Activated naive CD8-positive, alpha-beta T cell treated with anti-CD3 and anti-CD28 coated beads, Interleukin-2, amount 50 U/mL, for 24 hours (primary cell): Measurements from ENCODE around the gene LIPA.

Experiments used
- ATAC-seq: fragments of 150-1000 bp; cut with Tn5 transposase; one replicate; pipeline ENCODE4 v1.10.0; 2021
- DNase-seq: peaks from one replicate; pipeline ENCODE4 v3.0.0; 2021
- H3K27ac Mint-ChIP-seq: one replicate; pipeline ENCODE4 v1.8.0; 2021; ENCODE audit warnings: mild to moderate bottlenecking, mixed read lengths
- H3K27me3 Mint-ChIP-seq: one replicate; pipeline ENCODE4 v1.8.0; 2021; ENCODE audit warnings: mixed read lengths
- H3K36me3 Mint-ChIP-seq: one replicate; pipeline ENCODE4 v1.8.0; 2021; ENCODE audit warnings: low read depth, mixed read lengths
- H3K4me1 Mint-ChIP-seq: one replicate; pipeline ENCODE4 v1.8.0; 2021; ENCODE audit warnings: mixed read lengths
- H3K4me3 Mint-ChIP-seq: one replicate; pipeline ENCODE4 v1.8.0; 2021; ENCODE audit warnings: mild to moderate bottlenecking, moderate library complexity, mixed read lengths
- H3K9me3 Mint-ChIP-seq: one replicate; pipeline ENCODE4 v1.8.0; 2021; ENCODE audit warnings: mixed read lengths

LIPA gene

DNA sequence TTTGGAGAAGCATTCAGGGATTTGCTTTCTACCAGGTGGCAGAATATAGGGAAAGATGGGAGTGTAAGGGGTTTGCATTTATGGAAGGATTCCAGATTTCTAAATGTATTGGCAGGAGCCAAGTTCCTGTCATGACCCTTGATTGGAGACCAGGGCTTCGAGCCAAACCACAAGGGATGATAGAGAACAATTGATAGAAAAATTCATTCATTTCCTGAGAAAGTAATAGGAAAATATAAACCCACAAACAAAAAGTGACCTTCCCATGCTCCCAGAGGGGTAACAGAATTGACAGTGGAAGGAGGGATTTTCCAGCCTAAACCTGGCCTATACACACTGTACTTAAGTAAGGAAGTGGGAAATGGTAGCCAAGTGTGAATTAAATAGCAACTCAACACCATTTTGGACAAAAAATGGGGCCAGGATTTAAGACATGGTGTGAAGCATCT is 27.9 kb upstream of the LIPA start:
- Mint-ChIP-seq H3K4me3 (no peak overlapping the region), H3K4me1 (no peaks in the 10 kb centered on the region), H3K9me3 (no peaks in the 10 kb centered on the region), H3K36me3 (no peaks in the 10 kb centered on the region), H3K27me3 (no peaks in the 10 kb centered on the region), H3K27ac (no peak overlapping the region)
- ATAC-seq (no peak), DNase-seq (no peak)

DNA sequence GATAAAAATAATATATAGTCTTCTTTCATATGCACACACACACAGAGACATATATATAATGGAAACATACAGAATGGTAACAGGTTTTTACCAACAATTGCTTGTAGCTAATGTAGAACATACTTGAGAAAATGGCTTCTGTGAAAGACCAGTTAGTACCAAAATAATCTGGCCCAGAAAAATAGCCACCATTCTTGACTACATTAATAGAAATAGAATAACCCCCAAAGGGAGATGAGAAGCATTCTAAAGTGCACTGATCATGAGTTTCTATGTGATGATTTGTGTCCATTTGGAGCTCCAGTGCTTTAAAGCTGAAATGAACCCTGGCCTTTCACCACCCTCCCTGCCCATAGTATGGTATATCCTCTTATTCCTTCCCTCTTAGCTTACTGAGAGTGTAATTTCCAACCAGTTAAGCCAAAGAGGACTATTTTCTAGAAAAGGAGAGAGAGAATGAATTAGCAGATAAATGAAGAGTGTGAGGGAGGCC is 27.4 kb upstream of the LIPA start:
- H3K36me3 Mint-ChIP-seq: no peaks in the 10 kb centered on the region
- DNase-seq: no peak
- no peaks in the 10 kb centered on the region for H3K9me3 Mint-ChIP-seq
- H3K27ac Mint-ChIP-seq: no peak overlapping the region
- no peaks in the 10 kb centered on the region for H3K4me1 Mint-ChIP-seq
- H3K27me3 Mint-ChIP-seq: no peaks in the 10 kb centered on the region
- no peak overlapping the region for H3K4me3 Mint-ChIP-seq
- no peak for ATAC-seq

DNA sequence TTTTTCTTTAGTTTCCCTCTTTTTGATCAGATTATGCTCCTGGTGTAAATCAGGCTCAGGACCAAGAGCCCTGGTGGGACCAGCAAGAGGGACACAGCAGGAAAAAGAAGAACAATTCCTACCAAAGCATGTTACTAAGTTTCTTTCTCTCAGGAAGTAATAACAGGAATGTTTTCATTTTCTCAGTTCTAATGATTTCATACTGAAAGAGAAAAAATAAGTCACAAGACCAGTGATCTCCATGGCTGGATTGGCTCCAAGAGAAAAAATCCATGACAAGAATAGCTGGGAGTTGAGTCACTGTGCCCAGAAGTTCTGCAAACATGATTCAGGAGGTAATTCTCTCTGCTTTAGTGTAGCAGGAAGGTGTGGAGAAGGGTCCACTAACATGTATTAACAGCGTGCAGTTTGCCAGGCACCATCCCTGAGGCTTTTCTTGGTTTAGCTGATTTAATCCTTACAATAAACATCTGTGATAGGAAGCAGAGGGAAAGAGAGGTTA is 26.5 kb upstream of the LIPA start:
- no peaks in the 10 kb centered on the region for H3K27me3 Mint-ChIP-seq
- no peak for DNase-seq
- no peak overlapping the region for H3K27ac Mint-ChIP-seq
- no peaks in the 10 kb centered on the region for H3K36me3 Mint-ChIP-seq
- no peaks in the 10 kb centered on the region for H3K4me1 Mint-ChIP-seq
- ATAC-seq: no peak
- H3K9me3 Mint-ChIP-seq: no peaks in the 10 kb centered on the region
- no peak overlapping the region for H3K4me3 Mint-ChIP-seq

DNA sequence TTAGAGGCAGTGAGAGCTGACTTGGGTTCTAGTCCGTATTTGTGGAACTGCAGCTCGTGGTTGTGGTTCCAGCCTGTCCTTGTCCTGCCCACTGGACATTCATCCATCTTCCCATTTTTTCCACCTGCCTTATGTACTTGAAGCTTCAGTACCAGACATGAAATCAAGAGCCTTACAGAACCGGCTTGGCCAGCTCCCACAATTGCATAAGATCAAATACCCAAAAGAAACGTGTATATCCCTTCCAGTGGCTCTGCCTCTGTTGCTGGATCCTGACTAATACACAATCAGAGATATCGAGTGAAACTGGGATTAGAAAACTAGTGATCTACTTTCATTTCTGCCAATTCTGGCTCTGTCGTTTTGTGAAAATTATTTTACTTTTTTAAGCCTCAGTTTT is 23.8 kb upstream of the LIPA start:
- ATAC-seq (no peak), DNase-seq (no peak)
- H3K9me3 Mint-ChIP-seq: no peaks in the 10 kb centered on the region
- no peak overlapping the region for H3K27ac Mint-ChIP-seq
- H3K4me3 Mint-ChIP-seq: no peak overlapping the region
- H3K36me3 Mint-ChIP-seq: no peaks in the 10 kb centered on the region
- H3K4me1 Mint-ChIP-seq: no peaks in the 10 kb centered on the region
- peaks cover 2% of the 10 kb centered on the region for H3K27me3 Mint-ChIP-seq

DNA sequence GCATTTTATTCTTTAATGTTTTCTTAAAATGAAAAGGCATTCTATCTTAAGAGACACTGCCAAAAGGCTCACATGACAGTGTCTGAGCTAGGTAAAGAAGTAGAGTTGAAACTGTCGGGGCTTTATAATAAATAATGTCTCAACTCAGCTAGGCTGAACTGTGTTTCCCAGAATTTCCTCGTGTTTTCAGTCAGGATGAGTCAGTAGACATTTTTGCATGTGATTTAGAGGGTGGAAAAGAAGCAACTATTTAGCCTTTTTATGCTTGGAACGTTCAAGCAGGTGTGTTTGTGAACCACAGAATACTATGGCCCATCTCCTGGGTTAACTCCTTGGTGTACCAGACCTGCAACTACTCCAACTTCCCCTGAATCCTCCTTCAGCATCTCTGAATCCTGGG is 23.4 kb upstream of the LIPA start:
- DNase-seq (no peak), ATAC-seq (no peak)
- Mint-ChIP-seq H3K4me3 (no peak overlapping the region), H3K36me3 (no peaks in the 10 kb centered on the region), H3K9me3 (no peaks in the 10 kb centered on the region), H3K27me3 (peaks cover 2% of the 10 kb centered on the region), H3K27ac (no peak overlapping the region), H3K4me1 (no peaks in the 10 kb centered on the region)

DNA sequence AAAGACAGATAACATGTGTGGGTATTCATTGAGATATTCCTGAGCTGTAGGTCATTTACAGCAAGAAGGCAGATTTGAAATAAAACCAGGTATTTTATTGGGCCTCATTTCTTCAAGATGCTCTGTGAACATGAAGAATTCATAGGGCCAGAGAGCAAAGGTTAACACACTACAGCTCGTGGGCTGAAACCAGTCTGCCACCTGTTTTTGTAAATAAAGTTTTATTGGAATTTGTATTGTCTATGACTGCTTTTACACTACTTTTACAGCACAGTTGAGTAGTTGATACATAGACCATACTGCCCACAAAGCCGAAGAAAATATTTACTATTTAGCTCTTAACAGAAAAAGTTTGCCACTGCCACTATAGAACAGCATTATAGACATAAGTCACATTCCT is 22.1 kb upstream of the LIPA start:
- Mint-ChIP-seq H3K4me1 (no peaks in the 10 kb centered on the region), H3K36me3 (no peaks in the 10 kb centered on the region), H3K4me3 (no peak overlapping the region), H3K27ac (no peak overlapping the region), H3K9me3 (no peaks in the 10 kb centered on the region), H3K27me3 (peaks cover 2% of the 10 kb centered on the region)
- DNase-seq (no peak), ATAC-seq (no peak)

DNA sequence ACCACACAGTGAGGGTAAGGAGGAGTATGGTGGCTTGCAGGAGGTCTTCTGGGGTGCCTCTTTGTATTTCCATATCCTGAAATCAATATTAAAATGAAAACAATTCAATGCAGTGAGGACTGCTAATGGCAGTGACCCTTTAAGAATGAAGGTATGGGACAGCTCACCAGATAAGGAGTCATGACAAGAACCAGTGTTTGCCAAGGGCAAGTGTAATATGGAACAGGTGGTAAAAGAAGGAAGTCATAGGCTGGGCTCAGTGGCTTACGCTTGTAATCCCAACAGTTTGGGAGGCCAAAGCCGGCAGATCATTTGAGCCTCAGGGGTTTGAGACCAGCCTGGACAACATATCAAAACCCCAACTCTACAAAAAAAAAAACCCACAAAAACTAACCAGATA is 20.0 kb upstream of the LIPA start:
- DNase-seq: no peak
- Mint-ChIP-seq H3K27ac (no peak overlapping the region), H3K4me3 (no peak overlapping the region), H3K4me1 (no peaks in the 10 kb centered on the region), H3K27me3 (peaks cover 2% of the 10 kb centered on the region), H3K36me3 (no peaks in the 10 kb centered on the region), H3K9me3 (no peaks in the 10 kb centered on the region)
- no peak for ATAC-seq

DNA sequence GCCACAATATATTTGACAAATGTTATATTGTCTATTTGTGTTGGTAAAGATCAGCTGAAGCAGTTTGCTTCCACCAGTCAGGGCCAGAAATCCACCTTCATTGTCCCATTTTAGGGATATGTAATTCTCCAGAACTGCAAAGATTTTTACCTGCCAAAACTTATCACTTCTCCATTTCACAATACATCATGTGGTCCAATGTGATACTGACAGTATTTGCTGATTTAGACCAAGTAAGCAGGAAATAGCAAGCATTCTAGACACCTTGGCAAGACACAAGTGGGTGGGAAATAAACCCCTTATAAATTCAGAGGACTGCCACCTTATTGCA is 18.5 kb upstream of the LIPA start:
- H3K36me3 Mint-ChIP-seq: no peaks in the 10 kb centered on the region
- H3K4me3 Mint-ChIP-seq: no peak overlapping the region

DNA sequence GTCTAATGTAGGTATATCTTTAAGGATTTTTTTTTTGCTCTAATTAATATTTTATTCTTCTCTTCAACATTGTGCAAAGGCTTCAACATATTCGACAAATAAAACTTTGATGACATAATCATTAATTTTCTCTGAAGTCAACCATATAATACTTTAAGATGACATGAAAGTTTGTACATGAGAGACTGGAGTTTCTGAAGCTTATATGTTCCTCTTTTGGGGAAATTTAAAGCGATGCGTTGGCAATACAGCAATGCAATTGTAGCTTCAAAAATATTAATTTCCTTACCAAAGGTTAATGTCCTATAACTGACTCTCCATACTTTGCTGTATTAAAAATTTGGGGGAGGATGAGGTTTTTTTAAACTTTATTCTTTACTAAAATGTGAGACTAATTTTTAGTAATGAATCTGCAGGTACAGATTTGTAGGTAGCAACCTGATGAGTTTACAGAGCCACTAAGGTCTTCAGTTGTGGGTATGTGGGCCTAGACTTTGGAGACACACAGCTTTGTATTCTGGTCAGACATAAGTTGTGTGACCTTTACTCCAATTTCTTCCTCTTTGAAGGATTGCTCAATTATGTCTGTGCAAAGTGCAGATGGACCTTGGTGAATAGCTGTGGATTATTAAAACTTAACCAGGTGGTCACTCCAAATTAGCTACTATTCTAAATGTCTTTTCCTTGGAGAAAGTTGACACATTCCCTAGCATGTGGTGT is 18.0 kb upstream of the LIPA start:
- Mint-ChIP-seq H3K4me1 (no peaks in the 10 kb centered on the region), H3K27me3 (peaks cover 2% of the 10 kb centered on the region), H3K36me3 (no peaks in the 10 kb centered on the region), H3K27ac (no peak overlapping the region), H3K4me3 (no peak overlapping the region), H3K9me3 (no peaks in the 10 kb centered on the region)
- ATAC-seq (no peak), DNase-seq (no peak)

More for the DNA sequence above, 18.5 kb upstream of the LIPA start:
- Mint-ChIP-seq H3K9me3 (no peaks in the 10 kb centered on the region), H3K27ac (no peak overlapping the region), H3K4me1 (no peaks in the 10 kb centered on the region), H3K27me3 (peaks cover 2% of the 10 kb centered on the region)
- ATAC-seq: no peak
- no peak for DNase-seq

DNA sequence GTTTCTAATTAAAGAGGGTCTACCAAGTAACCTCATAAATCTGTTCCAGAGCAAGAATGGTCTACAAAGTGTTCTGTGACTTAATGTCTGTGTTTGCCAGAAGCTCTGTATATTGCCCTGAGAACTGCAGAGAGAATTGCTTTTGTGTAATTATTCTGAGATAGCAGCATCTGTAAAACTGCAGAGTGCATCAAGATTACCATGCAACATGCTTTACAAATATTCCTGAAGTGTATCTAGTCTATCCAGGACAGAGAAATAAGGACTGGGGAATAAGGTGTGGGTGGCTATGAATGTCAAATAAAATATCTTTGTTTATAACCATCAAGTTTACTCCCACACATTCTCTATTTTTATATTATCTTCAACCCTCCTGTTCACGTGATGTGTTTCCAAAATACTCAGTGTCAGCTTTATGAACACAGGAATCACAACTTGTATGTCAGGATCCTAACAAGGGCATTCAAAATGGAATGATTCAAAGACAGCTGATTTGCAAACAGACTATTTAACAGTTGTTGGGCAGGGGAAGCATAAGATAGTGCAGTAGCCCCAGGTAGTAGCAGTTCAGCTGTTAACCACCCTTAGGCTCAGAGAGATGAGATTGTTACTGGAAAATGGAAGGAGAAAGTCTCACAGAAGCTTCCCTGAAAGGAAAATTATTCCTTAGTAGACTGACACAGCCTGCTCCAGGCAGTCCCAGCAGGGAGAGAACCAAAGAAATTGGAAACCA is 15.3 kb upstream of the LIPA start:
- ATAC-seq: no peak

DNA sequence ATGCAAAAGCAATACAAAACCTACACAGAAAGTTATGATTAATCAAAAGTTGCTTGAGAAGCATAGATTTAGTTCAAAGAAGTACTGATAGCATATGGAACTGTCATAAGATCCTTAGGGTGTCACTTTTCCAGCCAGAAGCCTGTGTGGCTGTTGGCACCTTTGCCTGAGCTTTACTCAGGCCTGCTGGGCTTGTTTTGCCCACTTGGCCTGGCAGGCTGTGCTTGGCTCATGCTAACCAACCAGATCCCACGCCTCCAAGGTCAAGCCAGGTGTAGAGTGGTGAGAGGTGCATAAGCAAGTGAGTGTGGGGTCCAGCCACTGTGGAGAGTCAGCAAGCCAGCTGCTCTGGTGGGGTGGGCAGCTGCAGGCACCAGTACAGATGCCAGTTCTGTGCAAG is 12.0 kb upstream of the LIPA start:
- Mint-ChIP-seq H3K27ac (no peak overlapping the region), H3K4me1 (peaks cover 7% of the 10 kb centered on the region), H3K4me3 (no peak overlapping the region), H3K36me3 (no peaks in the 10 kb centered on the region), H3K9me3 (no peaks in the 10 kb centered on the region), H3K27me3 (no peaks in the 10 kb centered on the region)
- ATAC-seq (no peak), DNase-seq (no peak)

More for the DNA sequence above, 15.3 kb upstream of the LIPA start:
- Mint-ChIP-seq H3K27me3 (no peaks in the 10 kb centered on the region), H3K9me3 (no peaks in the 10 kb centered on the region), H3K4me3 (no peak overlapping the region), H3K36me3 (no peaks in the 10 kb centered on the region), H3K4me1 (peaks cover 3% of the 10 kb centered on the region), H3K27ac (no peak overlapping the region)
- DNase-seq: no peak

DNA sequence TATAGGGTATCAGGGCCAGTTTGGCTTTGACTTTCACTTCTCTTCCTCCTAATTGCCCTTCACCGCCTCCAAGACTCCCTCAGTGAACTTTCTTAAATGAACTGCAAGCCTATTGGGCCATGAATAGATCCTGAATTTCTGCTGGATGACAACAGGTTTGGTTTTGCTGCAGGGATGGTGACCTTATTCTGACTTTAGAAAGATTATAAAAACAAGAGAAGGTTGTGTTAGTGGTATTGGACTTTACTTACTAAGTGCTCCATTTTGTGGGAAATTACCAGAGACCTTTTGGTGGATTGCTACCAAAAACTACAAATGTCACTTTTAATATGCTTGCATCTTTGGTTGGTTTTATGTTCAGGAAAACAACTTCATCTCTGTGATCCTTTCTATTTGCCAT is 11.5 kb upstream of the LIPA start:
- no peaks in the 10 kb centered on the region for H3K27me3 Mint-ChIP-seq
- H3K4me1 Mint-ChIP-seq: peaks cover 7% of the 10 kb centered on the region
- H3K36me3 Mint-ChIP-seq: no peaks in the 10 kb centered on the region
- no peak for DNase-seq
- ATAC-seq: no peak
- H3K27ac Mint-ChIP-seq: no peak overlapping the region
- H3K9me3 Mint-ChIP-seq: no peaks in the 10 kb centered on the region
- no peak overlapping the region for H3K4me3 Mint-ChIP-seq

DNA sequence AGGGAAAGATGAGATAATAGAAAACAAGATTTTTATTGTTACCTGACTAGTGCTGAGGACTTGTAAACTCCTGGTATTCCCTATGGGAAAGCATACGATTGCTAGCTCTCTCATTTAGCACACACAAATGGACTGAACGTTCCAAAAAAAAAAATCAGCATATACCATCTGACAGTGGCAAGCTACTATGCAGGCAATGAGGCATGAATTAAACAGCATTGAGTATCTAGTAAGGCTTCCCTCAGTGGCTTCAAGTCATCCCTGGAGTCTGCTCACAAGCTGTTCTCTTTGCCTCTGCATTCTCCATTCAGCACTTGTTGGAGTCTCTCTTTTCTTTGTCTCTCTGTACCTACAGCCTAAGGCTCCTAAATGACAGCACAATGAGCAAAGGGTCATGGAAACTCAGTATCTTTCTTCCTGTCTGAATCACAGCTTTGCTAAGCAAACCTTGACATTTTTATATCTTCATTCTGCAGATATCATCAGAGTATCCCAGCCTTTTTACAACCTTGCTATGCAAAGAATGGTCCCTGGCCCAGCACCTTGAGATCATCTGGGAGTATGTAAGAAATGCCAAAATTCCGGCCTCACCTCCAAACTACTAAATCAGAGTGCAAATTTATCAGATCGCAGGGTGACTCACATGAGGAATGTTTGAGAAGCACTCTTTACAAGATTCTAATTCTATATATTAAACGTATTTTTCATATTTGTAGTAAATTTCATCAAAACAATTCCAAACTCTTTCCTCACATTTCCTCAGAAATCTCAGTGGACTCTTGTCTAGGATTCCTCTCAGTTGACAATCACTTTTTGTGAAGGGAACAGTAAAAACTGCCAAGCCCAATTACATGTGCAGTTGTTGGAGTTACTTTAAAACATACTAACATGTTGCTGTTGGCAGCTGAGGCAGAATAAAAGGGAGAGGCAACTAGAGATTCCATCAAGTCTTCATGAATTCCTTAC is 10.8 kb upstream of the LIPA start:
- no peak overlapping the region for H3K27ac Mint-ChIP-seq
- no peaks in the 10 kb centered on the region for H3K27me3 Mint-ChIP-seq
- ATAC-seq (no peak), DNase-seq (no peak)
- peaks cover 7% of the 10 kb centered on the region for H3K4me1 Mint-ChIP-seq
- H3K9me3 Mint-ChIP-seq: no peaks in the 10 kb centered on the region
- H3K36me3 Mint-ChIP-seq: no peaks in the 10 kb centered on the region
- no peak overlapping the region for H3K4me3 Mint-ChIP-seq

DNA sequence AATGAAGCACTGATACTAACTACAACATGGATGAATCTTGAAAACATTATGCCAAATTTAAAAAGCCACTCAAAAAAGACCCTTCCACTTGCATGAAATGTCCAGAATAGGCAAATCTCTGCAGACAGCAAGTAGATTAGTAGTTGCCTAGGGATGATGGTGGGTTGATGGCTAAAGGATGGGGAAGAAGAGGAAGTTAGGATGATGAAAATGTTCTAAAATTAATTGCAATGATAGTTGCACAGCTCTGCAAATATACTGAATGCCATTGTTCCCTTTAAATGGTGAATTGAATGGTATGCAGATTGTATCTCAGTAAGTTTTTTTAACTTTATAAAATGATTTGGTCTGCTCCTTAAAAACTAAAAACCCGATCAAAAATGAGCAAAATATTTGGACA is 7.3 kb upstream of the LIPA start:
- Mint-ChIP-seq H3K4me1 (peaks cover 19% of the 10 kb centered on the region), H3K27ac (no peak overlapping the region), H3K9me3 (peaks cover 18% of the 10 kb centered on the region), H3K36me3 (peaks cover 8% of the 10 kb centered on the region), H3K4me3 (no peak overlapping the region), H3K27me3 (peaks cover 3% of the 10 kb centered on the region)
- DNase-seq (no peak), ATAC-seq (no peak)
